GM10266 (cell line): ENCODE data around the gene ERBIN.

Experiments used
- DNase-seq: peaks from one replicate; pipeline ENCODE4 v3.0.0; 2012; ENCODE audit errors: extremely low spot score
- CTCF ChIP-seq: IDR thresholded peaks from 2 replicates; pipeline ENCODE4 v1.5.1; 2012; ENCODE audit warnings: mild to moderate bottlenecking, low read depth; ENCODE audit not compliant: control insufficient read depth, insufficient read depth; ENCODE audit errors: missing control alignments

ERBIN gene

DNA sequence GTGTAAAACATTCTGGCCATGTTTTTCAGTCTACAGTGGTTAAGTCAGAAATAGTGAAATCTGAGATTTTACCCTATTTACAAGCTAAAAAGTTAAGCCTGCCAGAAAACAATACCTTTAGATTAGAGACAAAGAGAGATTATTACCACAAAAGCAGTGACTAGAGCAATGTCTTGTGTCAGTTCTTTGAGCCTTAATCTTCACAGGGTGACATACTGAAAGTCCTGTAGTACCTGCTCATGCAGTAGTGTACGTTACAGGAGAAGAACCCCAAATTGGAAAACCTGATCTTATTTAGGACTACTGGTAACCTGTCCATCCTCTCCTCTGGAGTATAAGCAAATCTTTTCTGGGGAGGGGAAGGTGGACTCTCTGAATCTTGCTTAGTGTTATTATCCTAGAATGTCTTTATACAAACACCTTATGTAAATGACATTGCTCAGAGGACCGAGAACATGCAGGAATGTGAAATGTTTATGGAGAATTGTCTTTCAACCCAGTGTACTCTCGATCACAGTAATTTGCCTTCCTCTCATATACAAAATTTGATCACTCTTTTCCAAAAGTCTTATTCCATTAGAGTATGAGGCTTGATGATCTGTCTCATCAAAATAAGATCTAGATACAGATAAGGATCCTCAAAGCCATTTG lies 55.7 kb downstream of the ERBIN start:
- DNase-seq = no peak
- no peak for TF ChIP-seq CTCF

DNA sequence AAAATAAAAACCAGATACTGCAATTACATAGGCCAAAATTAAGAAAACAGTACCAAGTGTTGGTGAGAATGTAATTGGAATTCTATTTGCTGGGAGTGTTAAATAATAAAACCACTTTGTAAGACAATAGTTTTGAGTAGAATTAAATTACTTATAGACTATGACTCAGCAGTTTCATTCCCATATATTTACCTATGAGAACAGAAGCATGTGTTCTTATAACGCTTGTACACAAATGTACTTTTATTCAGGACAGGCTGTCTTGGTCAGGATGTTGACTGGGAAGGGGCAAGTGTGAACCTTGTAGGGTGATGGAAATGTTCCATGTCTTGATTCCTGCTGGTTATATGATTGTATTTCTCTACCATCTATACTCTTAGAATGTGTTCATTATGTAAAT lies 56.3 kb downstream of the ERBIN start:
- DNase-seq = no peak
- no peak for TF ChIP-seq CTCF

- DNase-seq = no peak
- no peak for TF ChIP-seq CTCF
Measured at GRCh38 chr5:65984098-65984885, 57.9 kb downstream of the ERBIN start.

DNA sequence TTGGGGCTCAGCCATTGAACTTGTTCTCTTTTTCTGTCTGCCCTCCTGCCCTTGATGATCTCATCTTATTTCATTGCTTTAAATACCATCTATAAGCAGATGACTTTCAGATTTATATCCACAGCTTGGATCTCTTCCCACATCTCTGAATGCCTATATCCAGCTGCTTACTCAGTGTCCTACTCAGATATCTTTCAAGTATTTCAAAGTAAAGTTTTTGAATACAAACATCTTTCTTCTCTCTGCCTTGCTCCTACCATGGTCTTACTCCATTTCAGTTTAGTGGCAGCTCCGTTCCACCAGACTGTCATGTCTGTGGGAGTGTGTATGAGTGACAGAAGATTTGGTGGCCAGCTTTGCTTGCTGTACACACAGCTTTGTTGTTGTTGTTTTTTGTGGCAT lies 59.7 kb downstream of the ERBIN start:
- no peak for TF ChIP-seq CTCF
- DNase-seq = no peak

DNA sequence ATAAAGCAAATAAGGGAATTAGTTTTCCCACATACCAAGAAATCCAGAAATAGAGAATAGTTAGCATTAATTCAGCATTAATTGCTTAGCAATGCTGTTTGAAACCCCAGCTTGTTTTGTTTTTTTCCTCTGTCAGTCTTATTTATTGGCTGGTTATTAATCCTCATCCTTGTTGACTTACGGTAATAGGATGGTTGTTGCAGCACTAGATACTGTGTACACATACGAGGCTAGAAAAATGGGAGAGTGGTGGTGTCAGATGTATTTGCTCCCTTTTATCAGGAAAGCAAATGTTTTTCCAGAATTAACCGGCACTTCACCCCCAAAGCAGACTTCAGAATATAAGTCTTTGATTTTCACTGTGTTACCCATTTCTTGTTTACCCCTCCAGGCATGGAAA lies 60.4 kb downstream of the ERBIN start:
- no peak for DNase-seq
- TF ChIP-seq CTCF = no peak

- no peak for DNase-seq
- no peak for TF ChIP-seq CTCF
Measured at GRCh38 chr5:65987982-65988381, 61.6 kb downstream of the ERBIN start.

DNA sequence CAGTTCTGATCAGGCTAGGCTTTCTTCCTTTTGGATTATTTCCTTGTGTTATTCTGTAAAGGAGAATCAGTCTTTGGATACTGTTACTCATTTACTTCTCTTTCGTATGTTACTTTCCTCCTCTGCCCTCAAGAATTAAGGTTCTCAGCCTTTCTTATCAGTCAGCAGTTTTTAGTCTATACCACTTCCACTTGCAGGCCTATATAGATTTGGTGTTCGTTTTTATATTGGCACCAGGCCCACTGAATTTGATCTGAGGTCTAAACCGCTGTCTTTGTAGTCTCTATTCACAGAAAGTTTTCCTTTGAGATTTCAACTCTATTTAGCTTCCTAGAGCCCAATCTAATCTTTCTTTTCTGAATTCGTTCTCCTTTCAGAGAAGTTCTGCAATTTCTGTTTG lies 62.8 kb downstream of the ERBIN start:
- TF ChIP-seq CTCF = no peak
- no peak for DNase-seq
